Ecto neural progenitor cell (in vitro differentiated cells): Measurements from ENCODE around the gene NEXN.
"Not testable (repeated sequence)": the region's sequence is repeated elsewhere in the genome, so short reads cannot be mapped to it uniquely, and the experiment has no call there.

Experiments used
- DNase-seq: peaks from one replicate; pipeline ENCODE4 v3.0.0-alpha.2; 2018; ENCODE audit warnings: low spot score

Gene NEXN

DNA sequence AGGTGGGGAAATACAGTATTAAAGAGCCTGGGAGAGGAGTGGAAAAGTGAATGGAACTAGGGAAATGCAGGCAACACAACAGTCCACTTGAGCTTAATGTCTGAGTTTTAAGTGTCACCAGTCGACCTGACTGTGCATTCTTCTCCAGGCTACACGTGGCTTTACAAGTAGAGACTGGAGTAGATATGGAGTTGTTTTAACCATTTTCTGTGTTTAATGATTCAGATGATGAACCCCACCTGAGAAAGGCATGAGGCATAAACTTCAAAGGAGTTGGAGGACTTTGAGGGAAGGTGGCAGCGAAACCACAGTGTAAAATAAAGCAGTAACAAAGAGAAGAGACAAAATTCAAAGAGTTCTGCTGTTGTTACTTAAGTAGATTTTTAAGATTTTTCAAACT lies 77.9 kb downstream of the NEXN start:
- DNase-seq = no peak

DNA sequence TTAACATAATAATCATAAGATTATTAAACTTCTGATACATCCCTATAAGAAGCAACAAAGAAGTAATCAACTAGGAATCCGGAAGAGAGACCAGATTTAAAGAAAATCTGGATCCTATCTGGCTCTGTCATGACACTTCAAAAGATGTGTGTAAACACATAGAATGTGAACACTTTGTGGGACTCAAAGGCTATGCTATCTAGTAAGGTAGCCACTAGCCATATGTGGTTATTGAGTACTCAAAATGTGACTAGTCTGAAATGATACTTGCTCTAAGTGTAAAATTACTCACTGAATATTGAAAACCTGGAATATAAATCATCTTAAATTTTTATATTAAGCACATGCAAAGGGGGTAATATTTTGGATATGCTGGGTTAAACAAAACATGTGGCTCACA lies 81.8 kb downstream of the NEXN start:
- no peak for DNase-seq

DNA sequence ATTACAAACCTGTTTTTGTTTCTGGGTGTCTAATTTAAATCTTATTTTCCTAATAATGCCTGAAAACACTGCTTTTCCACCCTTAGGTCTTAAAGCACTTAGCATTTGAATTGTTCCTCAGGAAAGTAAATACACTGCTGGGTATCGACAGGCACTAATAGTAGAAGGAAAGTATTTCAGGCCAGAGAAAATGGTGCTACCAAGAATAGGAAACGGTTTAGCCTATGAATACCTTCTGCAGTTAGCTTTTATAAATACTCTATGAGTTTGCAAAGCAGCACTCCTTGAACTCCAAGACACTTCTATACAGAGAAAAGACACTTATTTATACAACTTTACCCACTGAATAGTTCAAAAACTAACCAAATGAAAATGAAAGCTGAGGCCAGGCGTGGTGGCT lies 83.7 kb downstream of the NEXN start:
- no peak for DNase-seq

DNA sequence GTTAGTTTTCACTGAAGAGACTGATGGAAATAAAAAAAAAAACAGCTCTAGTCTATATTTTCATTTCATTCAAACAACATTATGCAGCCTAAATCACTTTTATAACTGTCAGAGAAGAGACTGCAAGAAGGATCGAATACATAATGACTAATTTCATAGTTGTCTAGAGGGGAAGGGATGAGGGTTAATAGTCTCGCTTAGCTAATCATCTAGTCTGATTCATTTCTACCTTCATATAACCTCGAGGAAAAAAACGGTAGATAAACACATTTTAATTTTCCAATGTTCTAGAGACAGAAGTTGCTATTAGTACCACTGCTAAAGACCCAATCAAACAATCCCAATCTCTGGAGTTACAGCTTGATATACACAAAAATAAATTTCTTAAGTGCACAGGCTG lies 87.0 kb downstream of the NEXN start:
- DNase-seq = no peak

DNA sequence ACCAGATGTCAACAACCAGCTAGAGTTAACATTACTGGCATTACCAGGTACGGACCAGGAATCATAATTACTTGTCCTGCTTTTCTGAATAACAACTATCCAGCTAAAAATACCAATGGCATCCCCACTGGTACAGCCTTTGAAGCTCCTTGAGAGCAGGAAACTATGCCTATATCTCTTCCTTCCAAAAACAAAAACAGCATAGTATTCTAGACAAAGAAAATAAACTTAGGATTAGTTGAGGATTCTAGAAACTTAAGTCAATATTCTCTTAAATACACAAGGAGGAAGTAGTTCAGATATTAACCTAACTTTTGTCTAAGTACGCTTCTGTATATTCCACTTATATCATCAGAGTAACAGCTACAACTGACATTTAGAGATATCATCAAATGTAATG lies 87.5 kb downstream of the NEXN start:
- DNase-seq = no peak

DNA sequence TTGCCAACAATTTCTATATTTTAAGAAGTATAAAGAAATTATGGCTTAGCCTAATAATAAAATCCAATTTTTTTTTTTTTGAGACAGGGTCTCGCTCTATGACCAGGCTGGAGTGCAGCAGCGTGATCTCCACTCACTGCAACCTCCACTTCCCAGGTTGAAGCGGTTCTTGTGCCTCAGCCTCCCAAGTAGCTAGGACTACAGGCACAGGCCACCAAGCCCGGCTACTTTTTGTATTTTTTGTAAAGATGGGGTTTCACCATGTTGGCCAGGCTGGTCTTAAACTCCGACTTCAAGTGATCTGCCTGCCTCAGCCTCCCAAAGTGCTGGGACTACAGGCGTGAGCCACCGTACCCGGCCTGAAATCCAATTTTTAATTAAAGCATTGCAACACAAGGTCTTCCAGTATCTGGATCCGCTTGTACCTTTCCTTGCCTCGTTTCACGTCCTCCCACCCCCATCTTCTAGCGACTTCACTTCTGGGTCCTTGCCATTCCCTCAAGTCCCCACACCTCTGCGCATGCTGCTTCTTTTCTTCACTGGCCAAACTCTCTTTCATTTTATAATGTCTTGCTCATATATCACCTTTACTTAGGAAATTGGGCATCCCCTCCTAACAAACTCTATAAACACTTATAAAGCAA lies 88.1 kb downstream of the NEXN start:
- no peak for DNase-seq

DNA sequence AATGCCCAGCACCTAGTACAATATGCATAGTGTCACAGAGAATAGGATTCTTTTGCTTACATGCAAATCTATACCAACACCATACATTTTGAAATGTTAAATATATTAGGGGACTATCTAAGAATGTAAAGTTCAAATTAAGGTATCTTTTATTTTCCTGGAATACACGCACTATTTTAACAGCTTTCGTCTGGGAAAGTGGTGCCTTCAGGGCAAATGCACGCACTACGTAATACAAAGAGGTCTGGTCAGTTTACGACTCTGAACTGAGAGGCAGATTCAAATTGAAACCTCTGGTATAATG lies 89.5 kb downstream of the NEXN start:
- DNase-seq = no peak

DNA sequence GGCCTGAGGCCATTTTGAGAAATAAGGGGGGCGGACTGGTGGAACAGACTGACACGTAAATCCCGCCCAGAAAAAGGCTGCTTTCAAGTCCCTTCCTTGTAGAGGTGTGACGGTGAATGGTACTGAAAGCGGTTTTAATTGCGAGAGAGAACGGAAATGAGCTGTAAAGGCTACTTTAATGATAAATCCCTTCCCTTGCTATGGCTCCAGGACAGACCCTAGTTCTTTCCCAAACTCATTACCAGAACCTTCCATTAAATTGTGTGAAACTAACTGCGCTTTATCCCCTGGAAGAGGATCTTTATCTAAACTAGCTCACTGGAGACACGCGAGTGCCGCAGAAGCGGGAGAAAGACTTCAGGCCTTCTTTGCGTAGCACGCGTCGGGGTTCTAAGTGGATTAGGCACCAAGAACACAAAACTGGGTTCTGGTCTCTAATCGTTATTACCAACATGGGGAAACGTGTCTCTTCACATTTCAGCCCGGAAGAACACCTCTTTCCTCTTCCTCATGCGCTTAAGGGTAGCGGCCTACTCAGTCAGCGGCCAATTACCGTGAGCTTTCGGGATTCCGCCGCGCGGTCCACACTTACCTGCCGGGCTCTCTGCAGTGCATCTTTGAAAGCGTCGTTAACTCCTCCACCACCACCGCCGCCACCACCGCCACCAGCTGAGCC lies 90.0 kb downstream of the NEXN start:
- peak; percentile 76 for DNase-seq

DNA sequence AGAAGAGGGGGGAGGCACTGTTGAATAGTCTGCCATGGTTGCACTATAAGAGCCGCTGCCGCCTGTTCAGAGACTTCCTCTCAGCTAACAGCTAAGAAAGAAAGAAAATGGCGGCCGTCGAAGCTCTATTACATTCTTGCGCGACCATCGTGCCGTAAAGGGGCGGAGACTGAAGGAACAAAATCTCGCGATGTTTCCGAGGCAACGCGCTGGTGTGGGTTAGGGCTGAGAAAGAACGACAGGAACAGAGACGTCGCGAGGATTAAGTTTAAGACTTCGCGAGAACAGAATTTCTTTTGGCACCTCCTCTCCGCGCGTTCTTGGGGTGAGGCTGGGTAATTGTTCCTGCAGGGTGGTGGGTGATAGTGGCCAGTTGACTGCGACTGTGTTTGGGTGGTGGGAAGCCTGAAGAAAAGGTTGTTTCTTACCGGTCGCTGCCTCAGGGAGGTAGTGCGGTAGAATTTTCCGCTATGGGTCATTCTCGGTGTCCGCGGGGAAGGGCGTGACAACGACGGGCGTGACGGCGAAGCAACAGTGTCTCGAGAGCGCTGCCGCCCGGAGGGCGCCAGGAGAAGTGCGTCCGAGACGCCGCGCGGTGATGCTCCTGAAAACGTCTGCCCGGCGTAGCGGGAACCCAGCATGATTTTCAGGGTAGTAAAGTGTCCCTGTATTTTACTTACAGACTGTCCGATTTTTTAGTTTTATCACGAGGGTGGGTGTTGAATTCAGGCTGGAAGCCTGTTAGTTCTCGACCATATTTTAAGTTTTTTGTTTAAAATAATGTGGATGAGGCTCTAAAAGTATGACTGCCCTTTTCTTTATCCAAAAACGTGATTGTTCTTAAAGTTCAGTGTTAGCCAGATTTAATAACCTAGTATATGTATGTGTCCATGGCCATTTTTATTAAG lies 90.8 kb downstream of the NEXN start, which contains the start of gene FUBP1:
Gene FUBP1, minus strand, starts transcription at position 104 of the 908 bp plus-strand sequence. Its CDS starts 68 bp downstream, at position 36.
- DNase-seq = peak; percentile 95

DNA sequence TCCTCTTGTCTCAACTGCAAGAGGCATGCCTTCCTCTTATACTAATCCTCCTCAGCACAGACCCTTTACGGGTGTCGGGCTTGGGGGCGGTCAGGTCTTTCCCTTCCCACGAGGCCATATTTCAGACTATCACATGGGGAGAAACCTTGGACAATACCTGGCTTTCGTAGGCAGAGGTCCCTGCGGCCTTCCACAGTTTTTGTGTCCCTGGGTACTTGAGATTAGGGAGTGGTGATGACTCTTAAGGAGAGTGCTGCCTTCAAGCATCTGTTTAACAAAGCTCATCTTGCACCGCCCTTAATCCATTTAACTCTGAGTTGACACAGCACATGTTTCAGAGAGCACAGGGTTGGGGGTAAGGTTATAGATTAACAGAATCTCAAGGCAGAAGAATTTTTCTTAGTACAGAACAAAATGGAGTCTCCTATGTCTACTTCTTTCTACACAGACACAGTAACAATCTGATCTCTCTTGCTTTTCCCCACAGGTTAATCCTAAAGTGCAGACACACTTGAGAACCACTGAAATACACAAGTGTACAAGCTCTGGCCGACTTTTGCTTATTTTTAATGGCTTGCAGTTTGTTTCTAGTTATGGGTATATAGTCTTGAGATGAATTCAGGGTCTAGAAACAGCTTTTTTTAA lies 95.0 kb downstream of the NEXN start:
- not testable (repeated sequence) for DNase-seq

DNA sequence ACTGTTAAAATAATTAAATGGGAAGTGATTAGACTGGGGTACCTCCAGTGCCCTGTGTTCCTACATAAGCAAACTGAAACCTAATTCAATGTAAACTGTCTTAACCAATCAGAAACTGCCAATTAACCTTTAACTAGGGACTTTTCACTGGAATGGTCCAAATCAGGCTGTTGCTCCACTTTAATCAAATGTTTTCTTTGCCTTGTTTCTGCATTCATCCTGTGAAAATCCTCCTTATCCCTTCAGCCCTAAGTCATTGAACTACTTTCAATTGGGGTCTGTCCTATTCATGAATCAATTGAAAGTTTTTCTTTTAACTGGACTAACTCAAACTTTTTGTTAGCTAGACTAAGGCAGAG lies 95.6 kb downstream of the NEXN start:
- DNase-seq = no peak

DNA sequence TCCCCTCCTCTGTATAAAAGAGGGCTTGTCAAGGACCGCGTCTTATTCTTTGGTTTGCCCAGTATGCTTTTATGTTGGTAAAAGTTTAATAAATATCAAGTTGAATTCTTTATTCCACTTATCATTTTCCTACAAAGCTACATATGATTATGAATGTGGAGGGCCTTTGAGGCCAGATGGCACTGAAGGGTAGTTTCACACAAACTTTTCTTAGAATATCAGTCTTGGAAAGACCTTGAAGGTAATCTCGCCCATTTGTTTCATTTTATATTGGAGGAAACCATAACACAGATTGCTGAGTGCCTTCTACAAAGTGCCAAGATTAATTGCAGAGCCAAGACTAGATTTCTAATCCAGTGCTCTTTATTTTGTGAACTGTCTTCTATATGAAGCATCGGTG lies 96.2 kb downstream of the NEXN start:
- DNase-seq = no peak

DNA sequence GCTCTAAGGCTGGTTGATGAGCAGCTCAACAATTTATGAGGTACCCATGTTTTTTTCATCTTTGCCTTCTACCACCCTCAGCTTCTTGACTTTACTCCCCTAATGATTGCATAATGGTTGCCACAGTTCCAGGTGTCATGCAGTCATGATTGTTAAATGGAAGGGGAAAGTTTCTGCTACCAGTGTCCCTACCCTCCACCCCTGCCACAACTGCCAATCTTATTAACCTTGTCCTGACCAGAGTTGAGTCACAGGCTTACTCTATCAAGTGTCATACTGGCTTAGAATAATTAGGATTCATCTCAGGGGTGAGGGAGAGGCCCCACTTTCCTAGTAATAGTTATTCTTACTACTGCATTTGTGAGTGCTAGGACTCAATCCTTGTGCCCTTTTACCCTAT lies 98.4 kb downstream of the NEXN start:
- DNase-seq = no peak

DNA sequence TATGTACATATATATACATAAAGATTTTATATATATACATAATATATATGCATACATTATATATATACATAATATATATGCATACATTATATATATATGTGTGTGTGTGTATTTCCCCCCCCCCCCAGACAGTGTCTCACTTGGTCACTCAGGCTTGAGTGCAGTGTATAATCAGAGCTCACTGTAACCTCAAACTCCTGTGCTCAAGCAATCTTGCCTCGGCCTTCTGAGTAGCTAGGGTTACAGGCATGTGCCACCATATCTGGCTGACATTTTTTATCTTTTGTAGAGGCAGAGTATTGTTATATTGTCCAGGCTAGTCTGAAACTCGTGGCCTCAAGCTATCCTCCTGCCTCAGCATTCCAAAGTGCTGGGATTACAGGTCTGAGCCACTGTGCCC lies 99.5 kb downstream of the NEXN start:
- DNase-seq = no peak

DNA sequence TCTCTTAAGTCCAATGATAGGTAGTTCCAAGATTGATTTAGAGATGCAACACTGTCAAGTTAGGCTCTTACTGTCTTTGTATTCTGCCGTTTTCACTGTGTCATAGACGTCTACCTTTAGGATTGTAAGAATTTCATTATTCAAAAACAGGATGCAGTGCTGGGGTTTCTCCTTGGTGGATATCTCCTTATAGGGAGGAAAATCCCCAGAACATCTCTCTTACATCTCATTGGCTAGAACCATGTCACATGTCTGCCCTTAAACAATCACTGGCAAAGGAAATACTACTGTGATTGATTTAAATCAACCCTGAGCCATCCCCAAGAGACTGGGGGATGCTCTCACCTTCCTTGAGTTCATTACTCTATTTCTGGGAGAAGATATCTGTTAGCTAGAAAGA lies 101.3 kb downstream of the NEXN start:
- DNase-seq = no peak

DNA sequence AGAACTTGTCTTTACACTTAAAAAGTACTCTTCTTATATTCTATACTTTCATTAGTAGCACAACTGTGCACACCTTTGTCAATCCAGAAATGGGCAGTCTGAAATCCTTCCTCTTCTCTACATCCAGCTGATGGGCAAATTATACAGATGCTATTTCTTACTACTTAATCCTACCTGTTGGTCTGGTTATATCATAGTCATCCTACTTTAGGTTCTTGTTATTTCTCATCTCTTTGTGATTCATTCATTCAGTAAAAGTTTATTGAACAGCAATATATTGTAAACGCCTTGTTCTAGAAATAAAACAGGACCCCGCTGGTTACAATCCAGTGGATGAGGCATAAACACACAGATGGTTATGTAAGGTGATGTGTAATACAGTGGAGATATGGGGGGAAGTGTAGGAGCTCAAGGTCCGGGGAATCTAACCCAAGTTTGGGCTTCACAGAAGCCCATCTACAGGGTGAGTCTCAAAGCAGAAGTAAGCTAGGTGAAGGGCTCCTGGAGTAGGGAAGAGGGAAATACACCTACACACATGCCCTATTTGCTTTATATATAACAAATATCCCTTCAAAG lies 102.3 kb downstream of the NEXN start:
- DNase-seq = no peak

DNA sequence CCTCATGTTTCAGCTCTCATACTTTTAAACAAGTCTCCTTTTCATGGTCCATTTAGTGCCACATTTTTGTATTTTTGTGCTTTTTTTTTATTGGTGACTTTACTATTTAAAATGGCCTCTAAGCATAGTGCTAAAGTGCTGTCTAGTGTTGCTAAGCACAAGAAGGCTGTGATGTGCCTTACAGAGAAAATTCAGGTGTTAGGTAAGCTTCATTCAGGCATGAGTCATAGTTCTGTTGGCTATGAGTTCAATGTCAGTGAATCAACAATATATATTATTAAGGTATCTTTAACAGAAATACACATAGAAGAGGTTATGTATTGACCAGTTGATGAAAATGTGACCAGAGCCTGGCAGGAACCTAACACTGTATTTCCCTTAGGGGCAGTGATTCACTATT lies 103.2 kb downstream of the NEXN start:
- DNase-seq = no peak
